NOMO-1 treated with dmso at 0.1 percent for 144 hours (cell line): Measurements from ENCODE around the gene SLC25A46.
"Not testable (repeated sequence)": the region's sequence is repeated elsewhere in the genome, so short reads cannot be mapped to it uniquely, and the experiment has no call there.

Experiments
- DNase-seq: peaks from one replicate; lab custom pipeline; 2025; ENCODE audit not compliant: unreplicated experiment; lab: John Stamatoyannopoulos, UW

SLC25A46 gene

DNA sequence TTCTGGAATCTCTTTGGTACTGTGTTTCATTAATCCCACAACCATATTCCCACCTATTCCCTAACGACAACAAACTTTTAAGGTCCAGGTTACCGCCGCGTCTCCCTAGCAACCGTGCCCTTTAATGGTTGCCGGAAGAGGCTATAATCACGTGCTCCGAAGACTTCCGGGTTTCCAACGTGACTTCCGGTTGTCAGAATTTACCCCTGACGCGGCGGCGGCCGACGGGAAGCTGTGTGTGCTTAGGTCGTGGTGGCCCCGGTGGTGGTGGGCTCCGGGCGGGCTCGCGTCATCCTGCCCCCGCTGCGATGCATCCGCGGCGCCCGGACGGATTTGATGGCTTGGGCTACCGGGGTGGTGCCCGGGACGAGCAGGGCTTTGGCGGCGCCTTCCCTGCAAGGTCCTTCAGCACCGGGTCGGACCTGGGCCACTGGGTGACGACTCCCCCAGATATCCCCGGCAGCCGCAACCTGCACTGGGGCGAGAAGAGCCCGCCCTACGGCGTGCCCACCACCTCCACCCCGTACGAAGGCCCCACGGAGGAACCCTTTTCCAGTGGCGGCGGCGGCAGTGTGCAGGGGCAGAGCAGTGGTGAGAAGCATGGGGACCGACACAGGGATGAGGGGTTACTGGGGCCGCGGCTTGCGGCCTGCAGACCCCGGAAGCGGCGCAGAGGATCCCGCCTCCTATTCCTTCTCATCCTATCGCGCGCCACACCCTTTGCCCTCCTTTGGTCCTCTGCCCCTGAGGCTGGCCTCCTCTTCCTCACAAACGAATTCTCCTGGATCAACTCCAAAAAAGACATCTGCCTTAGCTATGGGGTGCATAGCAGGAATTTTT, at the start of gene SLC25A46:
Gene SLC25A46, plus strand, starts transcription at position 196 of the 840 bp plus-strand sequence. Its CDS starts 113 bp downstream, at position 309.
- peak; percentile 87 for DNase-seq

GRCh38 chr5:110690587-110690986, 48.2 kb upstream of the SLC25A46 start:
- DNase-seq, result not testable (repeated sequence)

DNA sequence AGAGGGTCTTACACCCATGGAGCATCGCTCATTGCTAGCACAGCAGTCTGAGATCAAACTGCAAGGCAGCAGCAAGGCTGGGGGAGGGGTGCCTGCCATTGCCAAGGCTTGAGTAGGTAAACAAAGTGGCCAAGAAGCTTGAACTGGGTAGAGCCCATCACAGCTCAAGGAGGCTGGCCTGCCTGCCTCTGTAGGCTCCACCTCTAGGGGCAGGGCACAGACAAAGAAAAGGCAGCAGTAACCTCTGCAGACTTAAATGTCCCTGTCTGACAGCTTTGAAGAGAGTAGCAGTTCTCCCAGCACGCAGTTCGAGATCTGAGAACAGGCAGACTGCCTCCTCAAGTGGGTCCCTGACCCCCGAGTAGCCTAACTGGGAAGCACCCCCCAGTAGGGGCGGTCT, 46.1 kb upstream of the SLC25A46 start:
- not testable (repeated sequence) for DNase-seq

DNA sequence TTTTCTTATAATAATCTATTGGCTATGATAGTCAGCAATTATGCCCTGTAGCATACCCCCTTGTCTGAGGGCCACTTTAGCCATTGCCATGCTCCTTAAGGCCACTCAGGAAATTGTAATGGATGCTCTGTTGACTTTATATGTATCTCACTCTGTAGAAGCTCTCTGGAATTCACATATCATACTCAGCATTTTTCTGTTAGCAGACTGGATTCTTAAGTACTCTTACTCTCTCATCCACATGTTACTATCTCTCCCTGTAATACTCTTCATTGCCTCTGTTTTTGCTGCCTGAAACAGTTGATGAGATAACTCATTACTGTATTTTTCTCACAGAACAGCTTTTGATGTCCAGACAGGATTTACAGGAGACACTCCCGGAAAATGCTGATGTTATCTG, 36.5 kb upstream of the SLC25A46 start:
- no peak for DNase-seq

DNA sequence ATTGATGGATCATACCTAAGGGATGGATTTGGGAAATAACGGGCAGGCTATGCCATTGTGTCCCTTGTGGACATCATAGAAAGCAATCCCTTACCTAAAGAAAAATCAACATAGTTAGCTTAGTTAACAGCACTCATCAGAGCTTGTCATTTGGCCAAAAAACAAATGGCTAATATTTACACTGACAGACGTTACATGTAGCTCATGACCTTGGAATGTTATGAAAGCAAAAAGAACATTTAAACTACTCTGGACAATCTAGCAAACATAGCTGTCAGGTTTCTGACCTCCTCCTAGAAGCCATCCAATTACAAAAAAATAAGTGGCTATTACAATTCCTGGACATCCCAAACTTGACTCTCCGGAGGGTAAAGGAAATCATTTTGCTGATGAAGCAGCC, 36.1 kb upstream of the SLC25A46 start:
- DNase-seq, result no peak

DNA sequence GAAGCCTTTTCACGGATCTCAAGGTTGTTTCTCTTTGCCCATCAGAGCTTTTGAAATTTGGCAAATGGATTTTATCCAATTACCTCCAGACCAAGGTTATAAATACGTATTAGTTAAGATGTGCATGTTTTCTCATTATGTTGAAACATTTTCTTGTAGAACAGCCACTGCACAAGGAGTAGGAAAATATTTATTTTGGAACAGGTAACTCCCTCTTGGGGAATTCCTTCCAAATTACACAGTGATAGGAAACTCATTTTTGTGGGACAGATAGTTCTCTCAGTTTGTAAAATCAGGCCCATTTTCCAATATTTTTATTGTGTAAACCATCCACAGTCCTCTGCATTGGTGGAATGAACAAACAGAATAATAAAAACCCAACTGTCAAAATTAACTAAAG, 35.3 kb upstream of the SLC25A46 start:
- DNase-seq, result no peak

GRCh38 chr5:110705349-110705748, 33.5 kb upstream of the SLC25A46 start:
- DNase-seq, result no peak

GRCh38 chr5:110707260-110707844, 31.5 kb upstream of the SLC25A46 start:
- DNase-seq, result no peak

- DNase-seq, result no peak
Observed at GRCh38 chr5:110716247-110717245, 22.3 kb upstream of the SLC25A46 start.

GRCh38 chr5:110718311-110718710, 20.5 kb upstream of the SLC25A46 start:
- no peak for DNase-seq

- DNase-seq, result peak; percentile 39
Observed at GRCh38 chr5:110726249-110727024, 12.4 kb upstream of the SLC25A46 start, which contains the start of gene TMEM232. TMEM232 (minus strand) TSS chr5:110726671; CDS start chr5:110667352, 59,319 bp downstream.

GRCh38 chr5:110727025-110727314, 11.8 kb upstream of the SLC25A46 start:
- no peak for DNase-seq

GRCh38 chr5:110731499-110731898, 7.3 kb upstream of the SLC25A46 start:
- DNase-seq, result not testable (repeated sequence)

DNA sequence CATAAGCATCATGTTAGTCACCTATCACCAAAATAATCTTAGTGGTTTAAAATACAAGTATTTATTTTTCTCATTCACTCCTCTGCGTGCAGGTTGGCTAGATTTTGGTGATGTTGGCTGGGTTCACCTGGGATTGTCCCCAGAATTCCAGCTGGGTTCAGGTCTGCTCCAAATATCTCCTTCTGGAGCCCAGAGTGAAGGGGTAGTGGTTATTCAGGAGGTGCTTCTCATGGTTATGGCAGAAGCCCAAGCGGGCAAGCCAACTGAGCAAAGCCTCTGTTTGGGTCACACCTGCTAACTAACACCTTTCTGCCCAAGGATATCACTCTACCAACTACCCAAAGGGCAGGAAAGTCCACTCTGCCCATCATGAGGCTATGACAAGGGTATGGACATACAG, 4.7 kb upstream of the SLC25A46 start:
- DNase-seq, result no peak

GRCh38 chr5:110735556-110735955, 3.3 kb upstream of the SLC25A46 start:
- no peak for DNase-seq

DNA sequence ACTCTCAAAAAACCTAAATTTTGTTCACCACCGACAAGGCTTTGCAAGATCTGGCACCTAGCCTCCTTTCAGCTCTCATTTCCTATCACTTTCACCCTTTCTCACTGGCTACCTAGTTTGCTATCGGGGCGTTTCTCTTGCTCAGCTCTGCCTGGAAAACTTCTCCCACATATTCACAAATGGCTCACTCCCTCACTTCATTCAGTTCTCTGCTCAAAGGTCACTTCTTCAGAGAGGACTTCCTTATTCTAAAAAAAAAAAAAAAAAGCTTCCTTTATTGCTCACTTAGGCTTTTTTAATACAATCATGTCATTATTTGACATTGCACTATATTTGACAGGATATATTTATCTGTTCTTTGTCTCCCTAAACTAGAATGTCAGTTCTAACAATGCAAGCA, 2.1 kb upstream of the SLC25A46 start:
- no peak for DNase-seq

GRCh38 chr5:110738503-110738811, 350 bp upstream of the SLC25A46 start:
- DNase-seq, result no peak

GRCh38 chr5:110751902-110752762, 13.3 kb downstream of the SLC25A46 start:
- no peak for DNase-seq

GRCh38 chr5:110752953-110753352, 14.1 kb downstream of the SLC25A46 start:
- no peak for DNase-seq

DNA sequence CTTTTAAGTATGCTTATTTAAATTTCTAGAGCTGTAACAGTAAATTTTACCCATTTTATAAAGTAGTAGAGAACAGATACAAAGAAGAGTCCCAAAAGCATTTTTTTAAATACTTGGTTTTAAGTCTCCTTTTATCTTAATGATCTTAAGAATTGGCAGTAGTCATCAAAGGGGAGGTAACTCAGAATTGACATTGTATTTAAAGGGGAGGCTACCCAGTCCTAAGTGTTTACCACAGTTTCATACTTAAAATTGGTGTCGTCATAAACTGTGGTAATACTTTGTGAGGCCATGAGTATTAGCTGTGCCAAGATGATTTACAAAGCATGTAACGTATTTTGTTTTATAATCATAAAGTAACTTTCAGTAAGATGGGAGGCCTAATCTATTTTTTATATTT, 14.8 kb downstream of the SLC25A46 start:
- DNase-seq, result no peak
